ENCODE results near the gene ADD2.
"Not testable (repeated sequence)": the region's sequence is repeated elsewhere in the genome, so short reads cannot be mapped to it uniquely, and the experiment has no call there.

Gene ADD2

DNA sequence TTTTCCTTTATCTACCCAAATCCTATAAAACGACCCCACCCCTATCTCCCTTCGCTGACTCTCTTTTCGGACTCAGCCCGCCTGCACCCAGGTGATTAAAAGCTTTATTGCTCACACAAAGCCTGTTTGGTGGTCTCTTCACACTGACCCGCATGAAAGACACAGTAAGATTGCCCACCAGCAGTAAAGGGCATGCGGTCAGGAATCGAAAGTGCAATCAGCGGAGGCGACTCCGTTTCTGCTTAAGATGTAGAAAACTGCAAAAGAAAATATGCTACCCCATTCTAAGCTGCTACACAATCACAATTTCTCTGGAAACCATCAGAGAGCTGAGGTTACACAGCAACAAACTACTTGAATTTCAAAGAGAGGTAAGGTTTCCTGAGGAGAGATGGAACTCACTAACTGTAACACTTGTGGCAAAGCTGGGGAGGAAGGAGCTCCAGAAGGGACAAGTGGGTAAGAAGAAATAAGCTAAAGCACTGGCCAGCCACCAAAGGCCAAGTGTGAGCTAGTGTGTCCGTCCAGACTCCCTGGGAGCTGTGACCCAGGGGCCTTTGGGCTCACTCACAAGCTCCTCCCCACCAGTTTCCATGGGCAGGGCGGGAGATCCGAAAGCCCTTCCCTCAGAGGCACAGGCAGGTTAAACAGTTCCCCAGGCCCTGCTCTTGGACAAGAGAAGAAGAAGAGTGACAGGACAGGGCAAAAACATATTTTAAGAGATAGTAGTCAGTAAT is 141.6 kb downstream of the ADD2 start:
- TF ChIP-seq ZFX (IDR thresholded peaks at IDR 0.05; ENCODE audit: borderline replicate concordance) = no peak
- TF ChIP-seq, protein P1, sequence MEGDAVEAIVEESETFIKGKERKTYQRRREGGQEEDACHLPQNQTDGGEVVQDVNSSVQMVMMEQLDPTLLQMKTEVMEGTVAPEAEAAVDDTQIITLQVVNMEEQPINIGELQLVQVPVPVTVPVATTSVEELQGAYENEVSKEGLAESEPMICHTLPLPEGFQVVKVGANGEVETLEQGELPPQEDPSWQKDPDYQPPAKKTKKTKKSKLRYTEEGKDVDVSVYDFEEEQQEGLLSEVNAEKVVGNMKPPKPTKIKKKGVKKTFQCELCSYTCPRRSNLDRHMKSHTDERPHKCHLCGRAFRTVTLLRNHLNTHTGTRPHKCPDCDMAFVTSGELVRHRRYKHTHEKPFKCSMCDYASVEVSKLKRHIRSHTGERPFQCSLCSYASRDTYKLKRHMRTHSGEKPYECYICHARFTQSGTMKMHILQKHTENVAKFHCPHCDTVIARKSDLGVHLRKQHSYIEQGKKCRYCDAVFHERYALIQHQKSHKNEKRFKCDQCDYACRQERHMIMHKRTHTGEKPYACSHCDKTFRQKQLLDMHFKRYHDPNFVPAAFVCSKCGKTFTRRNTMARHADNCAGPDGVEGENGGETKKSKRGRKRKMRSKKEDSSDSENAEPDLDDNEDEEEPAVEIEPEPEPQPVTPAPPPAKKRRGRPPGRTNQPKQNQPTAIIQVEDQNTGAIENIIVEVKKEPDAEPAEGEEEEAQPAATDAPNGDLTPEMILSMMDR (IDR thresholded peaks at IDR 0.05) = no peak
- H3K27ac ChIP-seq = no peak overlapping the region

DNA sequence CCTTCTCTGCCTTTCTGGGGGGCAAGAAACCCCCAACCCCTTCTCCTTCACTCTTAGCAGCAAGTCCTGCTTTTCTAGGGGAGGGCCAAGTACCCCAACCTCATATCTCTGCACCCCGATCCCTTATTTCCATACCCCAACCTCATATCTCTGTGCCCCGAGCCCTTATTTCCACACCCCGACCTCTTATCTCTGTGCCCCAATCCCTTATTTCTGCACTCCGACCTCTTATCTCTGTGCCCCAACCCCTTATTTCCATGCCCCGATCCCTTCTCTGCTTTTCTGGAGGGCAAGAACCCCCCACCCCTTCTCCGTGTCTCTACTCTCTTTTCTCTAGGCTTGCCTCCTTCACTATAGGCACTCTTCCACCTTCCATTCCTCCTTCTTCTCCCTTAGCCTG is 146.5 kb downstream of the ADD2 start:
- not testable (repeated sequence) for H3K27ac ChIP-seq

DNA sequence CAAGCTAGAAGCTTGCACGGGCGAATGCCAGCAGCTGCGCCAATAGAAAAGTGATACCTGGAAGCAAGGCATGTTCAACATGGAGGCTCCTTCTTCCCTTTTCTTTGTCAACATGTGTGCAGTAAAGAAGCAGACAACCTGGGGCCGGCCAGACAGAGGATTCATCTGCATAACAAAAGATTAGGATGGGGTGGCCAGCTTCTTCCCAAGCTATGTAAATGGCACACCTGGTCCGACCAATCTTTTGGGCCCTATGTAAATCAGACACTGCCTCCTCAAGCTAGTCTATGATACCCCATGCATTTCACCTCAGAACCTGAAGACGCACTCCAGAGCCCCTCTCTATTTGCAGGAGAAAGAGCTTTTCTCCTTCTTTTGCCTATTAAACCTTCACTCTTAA is 148.0 kb downstream of the ADD2 start:
- no peak overlapping the region for H3K27ac ChIP-seq

DNA sequence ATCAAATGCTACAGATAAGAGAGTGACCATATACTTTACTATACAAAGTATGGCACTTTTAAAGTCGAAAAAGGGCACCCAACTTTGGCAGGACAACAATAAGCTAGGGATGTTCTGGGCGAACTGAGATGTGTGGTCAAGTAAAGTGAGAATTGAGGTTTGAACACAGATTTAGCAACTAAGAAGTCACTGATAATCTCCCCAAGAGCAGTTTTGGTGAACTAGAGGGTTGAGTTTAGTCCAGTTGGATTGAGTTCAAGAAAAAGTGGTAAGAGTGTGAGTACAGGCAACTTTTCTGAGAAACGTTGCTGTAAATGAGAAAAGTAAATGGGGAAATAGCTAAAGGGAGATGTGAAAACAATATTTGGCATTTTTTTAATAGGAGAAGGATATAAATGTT is 148.8 kb downstream of the ADD2 start:
- TF ChIP-seq ZFX (IDR thresholded peaks at IDR 0.05; ENCODE audit: borderline replicate concordance) = no peak
- TF ChIP-seq, protein P1 (IDR thresholded peaks at IDR 0.05) = no peak
- no peak overlapping the region for H3K27ac ChIP-seq

More for the DNA sequence above, 148.0 kb downstream of the ADD2 start:
- TF ChIP-seq, protein P1 (IDR thresholded peaks at IDR 0.05) = no peak
- no peak for TF ChIP-seq ZFX (IDR thresholded peaks at IDR 0.05; ENCODE audit: borderline replicate concordance)

DNA sequence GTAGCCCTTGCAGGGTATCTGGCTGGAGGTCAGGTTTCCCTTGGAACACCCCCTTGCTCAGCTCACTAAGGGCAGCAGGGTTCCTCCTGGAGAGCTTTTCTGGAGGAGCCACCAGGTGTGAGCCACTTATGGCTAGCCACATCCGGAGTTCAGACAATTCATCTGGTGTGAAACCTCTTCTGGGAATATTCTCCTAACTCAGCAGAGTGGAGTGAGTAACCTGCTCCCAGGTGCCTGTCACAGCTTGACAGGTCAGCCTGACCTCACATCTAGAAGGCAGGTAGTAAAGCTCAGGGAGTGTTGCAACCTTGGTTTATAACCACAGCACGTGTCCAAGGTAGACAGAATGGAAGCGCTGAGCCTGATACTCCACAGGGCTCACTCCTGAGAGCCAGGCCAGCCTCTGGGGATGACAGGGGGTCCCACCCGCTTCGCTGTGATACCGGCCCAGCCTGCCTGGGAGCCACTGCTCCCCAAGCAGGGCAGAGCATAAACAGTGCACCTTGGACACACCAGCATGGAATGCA is 151.8 kb downstream of the ADD2 start:
- TF ChIP-seq, protein P1 (IDR thresholded peaks at IDR 0.05) = no peak
- TF ChIP-seq ZFX (IDR thresholded peaks at IDR 0.05; ENCODE audit: borderline replicate concordance) = no peak
- H3K27ac ChIP-seq = no peak overlapping the region

DNA sequence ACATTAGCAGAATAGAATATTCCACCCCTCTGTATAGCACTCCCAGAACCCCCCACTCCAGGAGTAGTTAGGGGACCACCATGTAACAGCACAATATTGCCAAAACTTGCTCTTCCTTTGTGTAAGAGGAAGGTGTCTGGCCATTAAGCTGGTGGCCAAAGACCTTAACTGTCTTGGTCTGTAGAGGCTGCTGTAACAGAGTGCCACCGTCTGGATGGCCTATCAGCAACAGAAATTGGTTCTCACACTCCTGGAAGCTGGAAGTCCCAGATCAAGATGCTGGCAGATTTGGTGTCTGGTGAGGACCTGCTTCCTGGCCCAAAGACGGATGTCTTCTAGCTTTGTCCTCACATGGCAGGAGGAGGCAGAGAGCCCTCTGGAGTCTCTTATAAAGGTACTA is 152.8 kb downstream of the ADD2 start:
- TF ChIP-seq, protein P1 (IDR thresholded peaks at IDR 0.05) = no peak
- no peak overlapping the region for H3K27ac ChIP-seq

DNA sequence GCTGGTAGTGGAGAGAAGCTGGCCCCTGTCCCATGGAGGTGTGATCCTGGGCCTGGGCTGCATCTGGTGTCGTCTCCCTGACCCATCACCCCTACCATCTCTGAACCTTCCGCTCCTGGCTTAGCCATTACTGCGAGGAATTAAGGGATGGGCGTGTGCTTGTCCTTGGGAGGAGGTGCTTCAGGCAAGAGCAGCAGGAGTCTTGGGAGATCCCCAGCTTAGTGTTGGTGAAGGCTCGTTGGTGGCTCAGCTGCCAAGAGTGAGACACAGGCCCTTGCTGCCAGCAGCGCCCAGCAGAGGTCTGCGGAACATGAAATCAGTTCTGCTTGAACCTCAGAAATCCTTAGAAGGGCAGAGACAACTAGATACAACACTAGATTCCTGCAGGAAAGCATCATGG is 154.5 kb downstream of the ADD2 start:
- H3K27ac ChIP-seq = no peak overlapping the region
- no peak for TF ChIP-seq ZFX (IDR thresholded peaks at IDR 0.05; ENCODE audit: borderline replicate concordance)
- TF ChIP-seq, protein P1 (IDR thresholded peaks at IDR 0.05) = no peak

DNA sequence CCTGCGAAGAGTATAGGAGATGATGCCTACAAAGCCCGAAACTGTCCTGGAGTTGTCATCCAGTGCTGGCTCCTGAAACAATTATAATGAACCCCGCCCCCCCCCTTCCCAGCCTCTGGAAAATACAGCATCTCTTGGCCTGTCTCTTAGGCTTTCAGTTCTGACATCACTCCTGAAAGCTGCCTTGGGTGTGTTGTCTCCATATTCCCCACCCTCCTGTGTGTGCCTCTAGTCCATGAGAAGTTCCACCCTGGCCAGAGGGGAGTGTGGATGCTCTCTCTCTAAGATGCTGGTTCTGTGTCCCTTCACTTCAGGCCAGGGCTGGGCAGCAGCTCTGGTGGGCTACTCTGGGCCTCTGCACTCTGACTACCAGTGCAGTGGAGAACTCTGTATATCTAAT is 155.4 kb downstream of the ADD2 start:
- TF ChIP-seq ZFX (IDR thresholded peaks at IDR 0.05; ENCODE audit: borderline replicate concordance) = no peak
- TF ChIP-seq, protein P1 (IDR thresholded peaks at IDR 0.05) = no peak
- H3K27ac ChIP-seq = no peak overlapping the region
